ENCODE results near the gene TXN2.
"Not testable (repeated sequence)": the region's sequence is repeated elsewhere in the genome, so short reads cannot be mapped to it uniquely, and the experiment has no call there.

Gene TXN2

GRCh38 chr22:36425977-36426523 is 55.4 kb downstream of the TXN2 start:
- DNase-seq, result no peak

DNA sequence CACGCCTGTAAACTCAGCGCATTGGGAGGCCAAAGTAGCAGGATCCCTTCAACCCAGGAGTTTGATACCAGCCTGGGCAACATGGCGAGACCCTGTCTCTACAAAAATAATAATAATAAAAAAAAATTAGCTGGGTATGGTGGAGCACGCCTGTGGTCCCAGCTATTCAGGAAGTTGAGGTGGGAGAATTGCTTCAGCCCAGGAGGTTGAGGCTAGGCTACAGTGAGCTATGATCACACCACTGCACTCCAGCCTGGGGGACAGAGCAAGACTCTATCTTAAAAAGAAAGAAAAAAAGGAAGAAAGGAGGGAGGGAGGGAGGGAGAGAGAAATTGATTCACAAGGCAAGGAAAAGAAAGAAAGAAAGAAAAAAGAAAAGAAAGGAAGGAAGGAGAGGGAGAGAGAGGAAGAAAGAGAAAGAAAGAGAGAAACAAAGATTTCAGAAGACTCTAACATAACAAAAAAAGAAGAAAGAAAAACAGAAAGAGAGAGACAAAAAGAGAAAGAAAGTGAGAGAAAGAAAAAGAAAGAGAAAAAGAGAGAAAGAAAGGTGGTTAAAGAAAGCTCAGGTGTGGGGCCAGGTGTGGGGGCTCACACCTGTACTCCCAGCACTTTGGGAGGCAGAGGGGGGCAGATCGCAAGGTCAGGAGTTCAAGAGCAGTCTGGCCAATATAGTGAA is 56.4 kb downstream of the TXN2 start:
- DNase-seq, result no peak

GRCh38 chr22:36424466-36424865 is 57.0 kb downstream of the TXN2 start:
- not testable (repeated sequence) for DNase-seq

GRCh38 chr22:36423461-36424404 is 57.7 kb downstream of the TXN2 start:
- DNase-seq, result no peak

GRCh38 chr22:36422287-36423014 is 59.0 kb downstream of the TXN2 start:
- DNase-seq, result no peak

GRCh38 chr22:36419912-36420882 is 61.2 kb downstream of the TXN2 start:
- no peak for DNase-seq

DNA sequence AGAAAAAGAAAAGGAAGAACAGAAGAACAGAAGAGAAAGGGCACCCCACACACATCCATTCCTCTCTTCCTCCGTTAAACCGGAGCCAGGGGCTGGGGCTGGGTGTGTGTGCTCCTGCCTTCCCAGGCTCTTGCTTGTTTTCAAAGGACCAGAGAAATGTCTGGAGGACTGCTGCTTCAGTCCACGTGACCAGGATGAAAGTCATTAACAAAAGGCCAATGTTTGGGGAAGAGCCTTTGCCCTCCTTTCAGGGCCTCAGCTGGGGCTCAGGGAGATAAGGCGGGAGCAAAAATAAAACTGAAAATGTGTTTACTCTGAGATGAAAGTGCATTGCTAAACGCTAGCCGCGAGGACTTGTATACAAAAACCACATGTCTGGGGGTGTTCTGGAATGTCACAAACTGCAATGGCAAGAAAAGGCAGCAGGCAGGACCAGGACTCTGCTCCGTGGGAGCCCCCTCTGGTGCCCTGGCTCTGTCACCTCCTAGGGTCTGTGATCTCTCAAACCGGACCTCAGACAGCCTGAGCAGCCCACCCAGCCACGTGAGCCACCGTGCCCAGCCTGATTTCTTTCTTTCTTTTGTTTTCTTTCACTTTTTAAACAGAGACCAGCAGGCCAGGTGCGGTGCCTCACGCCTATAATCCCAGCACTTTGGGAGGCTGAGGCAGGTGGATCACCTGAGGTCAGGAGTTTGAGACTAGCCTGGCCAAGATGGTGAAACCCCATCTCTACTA is 62.1 kb downstream of the TXN2 start:
- no peak for DNase-seq

- DNase-seq, result no peak
These were observed 64.2 kb downstream of the TXN2 start for GRCh38 chr22:36417281-36417686.
